SK-N-SH treated with all-trans-retinoic acid at 6 μM for 48 hours (cell line): ENCODE data around the gene PRDM11.

Experiments
- ATAC-seq: fragments of 200-7000 bp; cut with Tn5 transposase; 3 replicates; pipeline ENCODE4 v1.9.1; 2020; ENCODE audit warnings: mild to moderate bottlenecking, moderate library complexity
- ARNTL ChIP-seq: fragments of 450-650 bp; formaldehyde crosslinking; IDR thresholded peaks from 2 replicates; pipeline ENCODE4 v1.5.0; 2020; ENCODE audit warnings: low read depth, mild to moderate bottlenecking, moderate library complexity, borderline replicate concordance
- BACH2 ChIP-seq: fragments of 250-450 bp; sonication (Bioruptor Pico); IDR thresholded peaks from 2 replicates; pipeline ENCODE4 v1.9.0; 2021; ENCODE audit warnings: mild to moderate bottlenecking, borderline replicate concordance
- CREB5 ChIP-seq: fragments of 250-450 bp; sonication (Bioruptor Pico); IDR thresholded peaks from 2 replicates; pipeline ENCODE4 v1.5.1; 2020; ENCODE audit warnings: low read depth, mild to moderate bottlenecking, moderate library complexity
- CSRNP3 ChIP-seq: fragments of 250-450 bp; sonication (Bioruptor Pico); IDR thresholded peaks from 2 replicates; pipeline ENCODE4 v1.5.1; 2021; ENCODE audit warnings: mild to moderate bottlenecking, moderate library complexity
- GLIS3 ChIP-seq: fragments of 250-450 bp; sonication (Bioruptor Pico); IDR thresholded peaks from 2 replicates; pipeline ENCODE4 v1.5.0; 2020; ENCODE audit warnings: mild to moderate bottlenecking, moderate library complexity
- ISL1 ChIP-seq: fragments of 250-450 bp; sonication (Bioruptor Pico); IDR thresholded peaks from 2 replicates; pipeline ENCODE4 v2.1.2; 2022; ENCODE audit warnings: mild to moderate bottlenecking, moderate library complexity
- OSR1 ChIP-seq: fragments of 250-450 bp; sonication (Bioruptor Pico); IDR thresholded peaks from 2 replicates; pipeline ENCODE4 v1.8.0; 2022; ENCODE audit warnings: moderate library complexity, mild to moderate bottlenecking, inconsistent platforms
- PATZ1 ChIP-seq: fragments of 250-450 bp; sonication (Bioruptor Pico); IDR thresholded peaks from 2 replicates; pipeline ENCODE4 v1.8.0; 2020; ENCODE audit warnings: mild to moderate bottlenecking, moderate library complexity, borderline replicate concordance
- POU6F1 ChIP-seq: fragments of 250-450 bp; sonication (Bioruptor Pico); IDR thresholded peaks from 2 replicates; pipeline ENCODE4 v1.8.0; 2021; ENCODE audit warnings: low read depth, mild to moderate bottlenecking, moderate library complexity, borderline replicate concordance
- PPARA ChIP-seq: fragments of 250-450 bp; sonication (Bioruptor Pico); IDR thresholded peaks from 2 replicates; pipeline ENCODE4 v1.5.0; 2020; ENCODE audit warnings: mild to moderate bottlenecking, borderline replicate concordance
- RARB ChIP-seq: fragments of 250-450 bp; sonication (Bioruptor Pico); IDR thresholded peaks from 2 replicates; pipeline ENCODE4 v1.8.0; 2021; ENCODE audit warnings: mild to moderate bottlenecking, moderate library complexity
- SNAI2 ChIP-seq: fragments of 250-450 bp; sonication (Bioruptor Pico); IDR thresholded peaks from 2 replicates; pipeline ENCODE4 v1.5.0; 2020; ENCODE audit warnings: mild to moderate bottlenecking, moderate library complexity
- TCF4 ChIP-seq: fragments of 250-450 bp; sonication (Bioruptor Pico); IDR thresholded peaks from 2 replicates; pipeline ENCODE4 v1.8.0; 2021; ENCODE audit warnings: mild to moderate bottlenecking, moderate library complexity, borderline replicate concordance
- TOX ChIP-seq: fragments of 250-450 bp; sonication (Bioruptor Pico); IDR thresholded peaks from 2 replicates; pipeline ENCODE4 v1.8.0; 2021; ENCODE audit warnings: mild to moderate bottlenecking, moderate library complexity, borderline replicate concordance
- TSHZ2 ChIP-seq: fragments of 250-450 bp; sonication (Bioruptor Pico); IDR thresholded peaks from 2 replicates; pipeline ENCODE4 v1.5.0; 2020; ENCODE audit warnings: mild to moderate bottlenecking, moderate library complexity
- ZC3H10 ChIP-seq: fragments of 250-450 bp; sonication (Bioruptor Pico); IDR thresholded peaks from 2 replicates; pipeline ENCODE4 v1.5.1; 2021; ENCODE audit warnings: mild to moderate bottlenecking, moderate library complexity
- ZFP3 ChIP-seq: fragments of 250-450 bp; sonication (Bioruptor Pico); IDR thresholded peaks from 2 replicates; pipeline ENCODE4 v1.5.0; 2020; ENCODE audit warnings: mild to moderate bottlenecking, moderate library complexity
- ZFP30 ChIP-seq: fragments of 450-650 bp; formaldehyde crosslinking; IDR thresholded peaks from 2 replicates; pipeline ENCODE4 v1.5.0; 2022; ENCODE audit warnings: mild to moderate bottlenecking, moderate library complexity
- ZNF565 ChIP-seq: fragments of 450-650 bp; formaldehyde crosslinking; conservative IDR thresholded peaks from 2 replicates; pipeline ENCODE4 v1.5.0; 2020; ENCODE audit warnings: low read depth, mild to moderate bottlenecking, moderate library complexity
- ZNF70 ChIP-seq: fragments of 450-650 bp; formaldehyde crosslinking; IDR thresholded peaks from 2 replicates; pipeline ENCODE4 v1.5.0; 2020; ENCODE audit warnings: mild to moderate bottlenecking, moderate library complexity
- ZNF8 ChIP-seq: fragments of 450-650 bp; formaldehyde crosslinking; IDR thresholded peaks from 2 replicates; pipeline ENCODE4 v1.5.0; 2020; ENCODE audit warnings: mild to moderate bottlenecking, moderate library complexity

PRDM11 gene

GRCh38 chr11:45265969-45266675 is 119.7 kb downstream of the PRDM11 start:
- no peak for ATAC-seq
- TF ChIP-seq ZFP30 (CRISPR knock-in tag): no peak
- TF ChIP-seq TCF4: no peak
- TF ChIP-seq PPARA (CRISPR knock-in tag): no peak
- TF ChIP-seq, all 23 proteins: peak for 0

- no peak for ATAC-seq
- TF ChIP-seq RARB (CRISPR knock-in tag) (no peak), ZFP30 (CRISPR knock-in tag) (no peak), ZC3H10 (CRISPR knock-in tag) (no peak), GLIS3 (CRISPR knock-in tag) (no peak), ZNF8 (CRISPR knock-in tag) (no peak), ISL1 (CRISPR knock-in tag) (no peak), TCF4 (no peak), SNAI2 (no peak), ZNF565 (CRISPR knock-in tag) (no peak), ZFP3 (no peak), CREB5 (CRISPR knock-in tag) (no peak), TOX (CRISPR knock-in tag) (no peak), ZNF70 (CRISPR knock-in tag) (no peak), CSRNP3 (no peak), PATZ1 (CRISPR knock-in tag) (no peak), BACH2 (no peak), TSHZ2 (CRISPR knock-in tag) (no peak)
These were observed 120.2 kb downstream of the PRDM11 start for GRCh38 chr11:45266676-45267020.

- no peak for ATAC-seq
- TF ChIP-seq OSR1 (CRISPR knock-in tag): no peak
- TF ChIP-seq POU6F1 (CRISPR knock-in tag): no peak
- TF ChIP-seq CREB5 (CRISPR knock-in tag): no peak
- no peak for TF ChIP-seq ARNTL (CRISPR knock-in tag)
- no peak for TF ChIP-seq BACH2
These were observed 120.6 kb downstream of the PRDM11 start for GRCh38 chr11:45267052-45267451.
